Endothelial cell of umbilical vein (primary cell): ENCODE measurements around the gene C16orf89. TPM values are rescaled to one million over a fixed set of nuclear protein-coding genes. Genes with fewer than 3 reads are reported as not detected.

Experiments
- BruUV-seq: library from RNA; stranded (reverse); fragments of 400-500 nt; replicated peaks from 2 replicates; lab custom pipeline; 2021; lab: Mats Ljungman, UMichigan
- CTCF ChIA-PET: fragments of 300-600, 350-600 bp; sonication (Branson Sonifier 250); formaldehyde crosslinking; loops from one replicate; lab custom pipeline; 2021; ENCODE audit warnings: antibody characterized with exemption, inconsistent platforms; lab: Charles Lee
- POLR2A ChIA-PET: fragments of 300-600, 350-600 bp; sonication (Branson Sonifier 250); formaldehyde crosslinking; loops from one replicate; lab custom pipeline; 2021; ENCODE audit warnings: antibody characterized with exemption, inconsistent platforms; lab: Charles Lee
- DNase-seq: peaks from one replicate; pipeline ENCODE4 v3.0.0-alpha.2; 2011; ENCODE audit warnings: low read depth, low spot score
- FAIRE-seq: peaks from 2 replicates; lab custom pipeline; 2011; peaks lifted over from hg19 to GRCh38; lab: Jason Lieb, UNC
- H2AFZ ChIP-seq: 2 replicates; pipeline ENCODE4 v1.6.0; 2012; ENCODE audit warnings: low read depth, low read length, control low read depth, inconsistent platforms
- H3K27ac ChIP-seq: 2 replicates; pipeline ENCODE4 v1.5.1; 2011; ENCODE audit warnings: low read depth, mild to moderate bottlenecking, control low read depth, low read length, moderate library complexity; ENCODE audit not compliant: insufficient read depth
- H3K27me3 ChIP-seq, 2 experiments: 2 replicates each; pipeline versions ENCODE4 v1.6.0 to v1.6.1; 2011; ENCODE audit warnings: low read length in 2 of 2, mixed read lengths in 1 of 2; ENCODE audit not compliant: control insufficient read depth in 2 of 2, insufficient read depth in 2 of 2
- H3K36me3 ChIP-seq, 2 experiments: 2 replicates in 1 of 2; 3 replicates in 1 of 2; pipeline ENCODE4 v1.5.1; 2011; ENCODE audit warnings: low read length in 2 of 2, mild to moderate bottlenecking in 1 of 2, moderate library complexity in 1 of 2; ENCODE audit not compliant: control insufficient read depth in 2 of 2, insufficient read depth in 2 of 2; ENCODE audit errors: extremely low read depth in 1 of 2
- H3K4me1 ChIP-seq: 3 replicates; pipeline ENCODE4 v1.5.1; 2011; ENCODE audit warnings: mild to moderate bottlenecking, low read length; ENCODE audit not compliant: control insufficient read depth, insufficient read depth; ENCODE audit errors: extremely low read depth
- H3K4me2 ChIP-seq: 2 replicates; pipeline ENCODE4 v1.6.1; 2011; ENCODE audit warnings: low read length, control low read depth, mixed read lengths; ENCODE audit not compliant: insufficient read depth
- H3K4me3 ChIP-seq, 3 experiments: fragments of 200-600 bp in 1 of 3; sonication (generic), shearing (Covaris generic) in 1 of 3; replicated peaks in 1 of 3; 2 replicates each; pipeline ENCODE4 v1.5.1; 2011 to 2016; ENCODE audit warnings: control low read depth in 3 of 3, low read length in 3 of 3, mild to moderate bottlenecking in 2 of 3, inconsistent platforms in 1 of 3, low read depth in 1 of 3, moderate library complexity in 1 of 3; ENCODE audit not compliant: insufficient read depth in 1 of 3
- H3K79me2 ChIP-seq: 2 replicates; pipeline ENCODE4 v1.6.0; 2012; ENCODE audit warnings: low read length, inconsistent platforms; ENCODE audit not compliant: control insufficient read depth, insufficient read depth
- H3K9ac ChIP-seq: replicated peaks from 2 replicates; pipeline ENCODE3; 2011; ENCODE audit warnings: low read length, control low read depth; ENCODE audit not compliant: insufficient read depth; ENCODE audit errors: extremely low read depth
- H3K9me1 ChIP-seq: replicated peaks from 3 replicates; pipeline ENCODE4 v1.6.0; 2011; ENCODE audit warnings: mild to moderate bottlenecking, low read length; ENCODE audit not compliant: control insufficient read depth, insufficient read depth; ENCODE audit errors: extremely low read depth
- H3K9me3 ChIP-seq: replicated peaks from 2 replicates; pipeline ENCODE4 v1.5.1; 2012; ENCODE audit warnings: low read length, inconsistent platforms; ENCODE audit not compliant: control insufficient read depth, insufficient read depth
- H4K20me1 ChIP-seq: replicated peaks from 2 replicates; pipeline ENCODE3; 2011; ENCODE audit warnings: mild to moderate bottlenecking, low read length; ENCODE audit not compliant: control insufficient read depth, insufficient read depth; ENCODE audit errors: extremely low read depth
- CTCF ChIP-seq, 2 donors: IDR thresholded peaks; 1 replicate in 1 of 2; 2 replicates in 1 of 2; pipeline ENCODE4 v1.5.1; 2011; ENCODE audit warnings: low read length in 2 of 2, mild to moderate bottlenecking in 2 of 2, moderate library complexity in 2 of 2, control low read depth in 1 of 2, inconsistent platforms in 1 of 2, low read depth in 1 of 2; ENCODE audit not compliant: insufficient read depth in 1 of 2; ENCODE audit errors: extremely low read depth in 1 of 2
- EZH2 ChIP-seq: IDR thresholded peaks from 2 replicates; pipeline ENCODE4 v1.6.1; 2012; ENCODE audit warnings: borderline replicate concordance, low read depth, mild to moderate bottlenecking, moderate library complexity, low read length, inconsistent platforms; ENCODE audit not compliant: severe bottlenecking
- FOS ChIP-seq: IDR thresholded peaks from 2 replicates; pipeline ENCODE4 v1.6.1; 2011; ENCODE audit warnings: mild to moderate bottlenecking, low read length, moderate library complexity, borderline replicate concordance; ENCODE audit not compliant: insufficient read depth
- GATA2 ChIP-seq: IDR thresholded peaks from 2 replicates; pipeline ENCODE4 v1.7.0; 2011; ENCODE audit warnings: low read depth, mild to moderate bottlenecking, moderate library complexity, mixed read lengths, low read length; ENCODE audit not compliant: insufficient read length, insufficient read depth
- JUN ChIP-seq: IDR thresholded peaks from 2 replicates; pipeline ENCODE4 v1.6.1; 2011; ENCODE audit warnings: borderline replicate concordance, low read depth; ENCODE audit not compliant: insufficient read length, insufficient read depth
- MAX ChIP-seq: IDR thresholded peaks from 2 replicates; pipeline ENCODE4 v1.6.1; 2011; ENCODE audit not compliant: insufficient read depth, insufficient read length
- MYC ChIP-seq: IDR thresholded peaks from one replicate; pipeline ENCODE4 v1.6.1; 2011; ENCODE audit warnings: mild to moderate bottlenecking, low read depth, low read length
- POLR2A ChIP-seq: IDR thresholded peaks from 2 replicates; pipeline ENCODE4 v1.6.1; 2012; ENCODE audit warnings: low read depth, mild to moderate bottlenecking, control low read depth, low read length
- POLR2AphosphoS5 ChIP-seq: IDR thresholded peaks from 2 replicates; pipeline ENCODE4 v1.6.1; 2012; ENCODE audit warnings: low read depth, mild to moderate bottlenecking, control low read depth, low read length, moderate library complexity; ENCODE audit not compliant: insufficient read depth
- dilution Hi-C: fragments of 300-500 bp; cut with MboI; formaldehyde crosslinking; loops from one replicate; pipeline ENCODE4 v1.15.0; 2019; ENCODE audit warnings: low sequenced_read_pairs; ENCODE audit not compliant: extremely low pct_ligation_motif_present
- intact Hi-C: fragments of 100-400 bp; cut with micrococcal nuclease; formaldehyde crosslinking; loops from one replicate; pipeline ENCODE4 v1.10.0; 2022
- polyA plus RNA-seq, 4 experiments: library from polyadenylated mRNA; depleted of rRNA in 3 of 4; stranded (reverse) in 3 of 4; unstranded in 1 of 4; fragments of >200 nt; gene quantifications; 2 replicates each; pipeline versions ENCODE4 v1.2.1 to v1.2.3, GENCODE V29; 2011 to 2012; ENCODE audit warnings: missing spikeins in 1 of 4
- total RNA-seq: library from RNA; stranded (reverse); gene quantifications from 2 replicates; pipeline ENCODE4 v1.2.3, GENCODE V29; 2021

C16orf89 gene
- total and polyA plus RNA-seq, 2 donors (not counting 3 experiments of a cell fraction or from before 2014, with no cell fraction given) = not detected

- Histone ChIP-seq H3K9me3 (no peaks in the 10 kb centered on the region), H4K20me1 (no peaks in the 10 kb centered on the region), H3K4me2 (no peak overlapping the region), H3K79me2 (no peaks in the 10 kb centered on the region), H3K27me3 (no peaks in the 10 kb centered on the region), H2AFZ (no peak overlapping the region), H3K9ac (no peak overlapping the region), H3K4me1 (no peaks in the 10 kb centered on the region), H3K36me3 (no peaks in the 10 kb centered on the region), H3K4me3 (no peak overlapping the region), H3K27ac (no peak overlapping the region), H3K9me1 (no peaks in the 10 kb centered on the region)
- TF ChIP-seq POLR2A (no peak), MAX (no peak), CTCF (IDR thresholded peaks at IDR 0.05; ENCODE audit: extremely low read depth in 1 of 2, insufficient read depth in 1 of 2, low read depth in 1 of 2, low read length in 2 of 2) (no peak), EZH2 (no peak), FOS (no peak), POLR2AphosphoS5 (no peak), MYC (no peak), GATA2 (no peak), JUN (no peak)
- CTCF ChIA-PET = no interaction called here
- DNase-seq (no peak), FAIRE-seq (no peak)
- intact Hi-C loops (no loop called here), dilution Hi-C loops (no loop called here)
- POLR2A ChIA-PET = no interaction called here
- BruUV-seq = no TSS peak
Measured at GRCh38 chr16:5040451-5040850, 25.3 kb downstream of the C16orf89 start.
